ENCODE results near the gene COL11A2.

Gene COL11A2

DNA sequence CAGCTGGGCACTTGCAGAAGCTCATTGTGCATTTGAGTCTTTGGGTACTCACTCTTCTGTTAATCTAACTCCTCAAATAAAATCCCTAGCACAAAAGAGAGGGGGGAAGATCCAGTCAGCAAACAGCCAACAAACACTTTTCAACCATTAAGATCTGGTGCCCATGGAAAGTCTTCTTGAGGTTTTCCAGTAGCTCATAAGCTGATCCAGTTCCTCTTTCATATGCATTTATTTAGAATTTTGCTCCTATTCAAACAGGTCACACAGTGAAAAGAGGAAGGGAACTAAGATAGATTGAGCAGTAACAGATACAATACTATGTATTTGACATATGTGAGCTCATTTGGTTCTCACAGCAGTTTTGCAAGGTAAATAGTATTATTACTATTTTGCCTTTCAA is 77.9 kb downstream of the COL11A2 start:
- DNase-seq, result no peak

DNA sequence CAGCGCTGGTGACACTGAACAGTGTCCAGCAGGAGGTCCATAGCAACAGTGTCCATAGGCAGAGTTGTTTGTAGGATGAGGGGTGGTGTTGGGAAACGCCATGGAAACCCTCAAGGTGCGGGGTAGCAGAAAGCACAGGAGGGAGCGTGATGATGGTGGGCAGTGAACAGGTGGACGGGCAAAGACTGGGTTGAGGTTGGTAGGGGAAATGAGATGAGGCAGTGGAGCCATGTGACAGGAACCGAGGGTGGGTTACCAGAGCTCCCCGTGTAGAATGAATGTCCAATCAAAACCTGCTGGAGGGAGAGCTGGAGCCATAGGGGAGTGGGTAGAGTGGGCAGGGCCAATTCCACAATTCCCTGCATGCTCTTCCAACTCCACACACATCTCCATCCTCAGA is 78.5 kb downstream of the COL11A2 start:
- no peak for DNase-seq

Data from NCI-H1417 treated with DMSO at 0.1 percent for 48 hours (cell line).